Lower lobe of right lung (tissue), 2 donors: ENCODE measurements around the gene CHCHD6. TPM values are rescaled to one million over a fixed set of nuclear protein-coding genes. Genes with fewer than 3 reads are reported as not detected.

Experiments
- ATAC-seq, 2 donors: fragments of 200-7000 bp; cut with Tn5 transposase; one replicate each; pipeline ENCODE4 v1.9.1; 2020 to 2022; ENCODE audit warnings: mild to moderate bottlenecking in 2 of 2, moderate library complexity in 2 of 2
- DNase-seq: peaks from one replicate; pipeline ENCODE4 v3.0.0-alpha.2; 2020
- H3K27ac ChIP-seq: fragments of 200-600 bp; one replicate; pipeline ENCODE4 v1.8.0; 2022
- H3K27me3 ChIP-seq: fragments of 200-600 bp; one replicate; pipeline ENCODE4 v1.8.0; 2022; ENCODE audit warnings: low read depth
- H3K36me3 ChIP-seq: fragments of 200-600 bp; one replicate; pipeline ENCODE4 v1.8.0; 2022; ENCODE audit warnings: mild to moderate bottlenecking
- H3K4me1 ChIP-seq: fragments of 200-600 bp; one replicate; pipeline ENCODE4 v1.8.0; 2022
- H3K4me3 ChIP-seq: fragments of 200-600 bp; one replicate; pipeline ENCODE4 v1.8.0; 2022; ENCODE audit warnings: mild to moderate bottlenecking
- H3K9me3 ChIP-seq: fragments of 200-600 bp; one replicate; pipeline ENCODE4 v1.8.0; 2022
- CTCF ChIP-seq: fragments of 200-600 bp; IDR thresholded peaks from one replicate; pipeline ENCODE4 v1.8.0; 2022; ENCODE audit warnings: antibody characterized with exemption, mild to moderate bottlenecking
- intact Hi-C: fragments of 100-400 bp; cut with DNase I; formaldehyde crosslinking; loops from one replicate; pipeline ENCODE4 v1.11.0; 2022
- total RNA-seq: library from RNA; stranded (reverse); fragmentation: NEBNext Ultra II Directional; extraction: Animal tissue kit (Norgen Biotek cat#: 25700); gene quantifications from one replicate; pipeline ENCODE4 v1.2.1, GENCODE V29; 2021
- donor health status: DM: no; HTN: yes; CAD: no; lungs with severe emphysema.

Gene CHCHD6
- total RNA-seq, 1 donor from 2014 or later: 12.2 TPM

GRCh38 chr3:126680667-126681055 lies 23.4 kb upstream of the CHCHD6 start:
- no peak for ATAC-seq
- intact Hi-C loops: no loop called here
- no peak for TF ChIP-seq CTCF

GRCh38 chr3:126682009-126682408 lies 22.0 kb upstream of the CHCHD6 start:
- Histone ChIP-seq H3K4me3 (no peak overlapping the region), H3K4me1 (peaks cover 8% of the 10 kb centered on the region), H3K9me3 (no peaks in the 10 kb centered on the region), H3K36me3 (no peaks in the 10 kb centered on the region), H3K27me3 (peaks cover 8% of the 10 kb centered on the region), H3K27ac (no peak overlapping the region)
- intact Hi-C loops: no loop called here
- DNase-seq: no peak
- TF ChIP-seq CTCF: no peak
- no peak for ATAC-seq

More at GRCh38 chr3:126680667-126681055, 23.4 kb upstream of the CHCHD6 start:
- Histone ChIP-seq H3K27ac (no peak overlapping the region), H3K4me3 (no peak overlapping the region), H3K36me3 (no peaks in the 10 kb centered on the region), H3K9me3 (no peaks in the 10 kb centered on the region), H3K27me3 (peaks cover 8% of the 10 kb centered on the region), H3K4me1 (peaks cover 8% of the 10 kb centered on the region)
- DNase-seq: no peak

GRCh38 chr3:126683069-126683468 lies 21.0 kb upstream of the CHCHD6 start:
- ATAC-seq (no peak), DNase-seq (no peak)
- intact Hi-C loops: no loop called here
- no peaks in the 10 kb centered on the region for H3K36me3 ChIP-seq
- H3K9me3 ChIP-seq: no peaks in the 10 kb centered on the region
- TF ChIP-seq CTCF: no peak
- H3K27ac ChIP-seq: no peak overlapping the region
- H3K4me1 ChIP-seq: peaks cover 8% of the 10 kb centered on the region
- H3K27me3 ChIP-seq: peaks cover 8% of the 10 kb centered on the region
- no peak overlapping the region for H3K4me3 ChIP-seq

GRCh38 chr3:126684218-126684751 lies 19.8 kb upstream of the CHCHD6 start:
- no peak for TF ChIP-seq CTCF
- Histone ChIP-seq H3K27me3 (no peaks in the 10 kb centered on the region), H3K9me3 (no peaks in the 10 kb centered on the region), H3K36me3 (no peaks in the 10 kb centered on the region), H3K27ac (no peak overlapping the region), H3K4me3 (no peak overlapping the region), H3K4me1 (peaks cover 3% of the 10 kb centered on the region)
- intact Hi-C loops: no loop called here
- DNase-seq: no peak
- no peak for ATAC-seq

- TF ChIP-seq CTCF: no peak
- H3K4me3 ChIP-seq: no peak overlapping the region
- H3K27me3 ChIP-seq: no peaks in the 10 kb centered on the region
- H3K4me1 ChIP-seq: no peaks in the 10 kb centered on the region
- intact Hi-C loops: no loop called here
- no peak overlapping the region for H3K27ac ChIP-seq
- no peaks in the 10 kb centered on the region for H3K9me3 ChIP-seq
- ATAC-seq (peak in 1 of 2 donors; percentile 27), DNase-seq (no peak)
- no peaks in the 10 kb centered on the region for H3K36me3 ChIP-seq
Observed at GRCh38 chr3:126685021-126685420, 19.0 kb upstream of the CHCHD6 start.
